Lung (tissue), 12 donors: Measurements from ENCODE around the gene SHMT1. TPM values are rescaled to one million over a fixed set of nuclear protein-coding genes. Genes with fewer than 3 reads are reported as not detected.
A peak's percentile ranks its signal among the peaks of the same experiment; 100 is the strongest.

Experiments
- ATAC-seq: fragments of 200-7000 bp; cut with Tn5 transposase; one replicate; pipeline ENCODE4 v1.9.1; 2020; ENCODE audit warnings: moderate number of reproducible peaks; ENCODE audit not compliant: insufficient read depth, low FRiP score
- DNase-seq, 3 donors: peaks; one replicate each; pipeline ENCODE4 v3.0.0-alpha.2; 2013 to 2017
- H3K27ac ChIP-seq, 2 donors: one replicate each; pipeline ENCODE4 v1.5.1; 2013; ENCODE audit warnings: mild to moderate bottlenecking in 2 of 2, moderate library complexity in 2 of 2, control low read depth in 1 of 2, inconsistent platforms in 1 of 2, low read depth in 1 of 2, low read length in 1 of 2
- H3K27me3 ChIP-seq, 3 donors: one replicate each; pipeline ENCODE4 v1.5.1; 2013; ENCODE audit warnings: low read length in 2 of 3; ENCODE audit not compliant: control insufficient read depth in 3 of 3, insufficient read depth in 3 of 3
- H3K36me3 ChIP-seq, 4 donors: one replicate each; pipeline ENCODE4 v1.5.1; 2013; ENCODE audit warnings: low read length in 4 of 4, mild to moderate bottlenecking in 1 of 4, moderate library complexity in 1 of 4; ENCODE audit not compliant: control insufficient read depth in 4 of 4, insufficient read depth in 4 of 4
- H3K4me1 ChIP-seq, 5 donors: one replicate each; pipeline ENCODE4 v1.5.1; 2013; ENCODE audit warnings: low read length in 5 of 5, mild to moderate bottlenecking in 2 of 5, moderate library complexity in 1 of 5; ENCODE audit not compliant: control insufficient read depth in 5 of 5, insufficient read depth in 5 of 5
- H3K4me3 ChIP-seq: one replicate; pipeline ENCODE4 v1.5.1; 2013; ENCODE audit warnings: mild to moderate bottlenecking, control low read depth, moderate library complexity
- H3K9ac ChIP-seq, 2 donors: one replicate each; pipeline ENCODE4 v1.5.1; 2013; ENCODE audit warnings: low read length in 2 of 2, control low read depth in 1 of 2; ENCODE audit not compliant: insufficient read depth in 1 of 2
- H3K9me3 ChIP-seq, 4 donors: one replicate each; pipeline ENCODE4 v1.5.1; 2013; ENCODE audit warnings: low read length in 3 of 4, mild to moderate bottlenecking in 1 of 4, moderate library complexity in 1 of 4; ENCODE audit not compliant: control insufficient read depth in 4 of 4, insufficient read depth in 3 of 4
- WGBS, 2 donors: extraction: QIAGEN DNeasy Blood & Tissue Kit; methylation state at CpG; one replicate each; pipeline ENCODE4 v1.1.7; 2013; 5-methylcytosine and 5-hydroxymethylcytosine counted together
- polyA plus RNA-seq, 2 donors: library from polyadenylated mRNA; stranded (reverse); fragments of 200-250 nt; gene quantifications; one replicate each; pipeline ENCODE4 v1.2.1, GENCODE V29; 2013
- total RNA-seq, 2 donors: library from RNA; depleted of rRNA in 1 of 2; stranded (reverse); fragments of >200 nt in 1 of 2; gene quantifications; one replicate each; pipeline ENCODE4 v1.2.1, GENCODE V29; 2014 to 2021
- TF ChIP-seq, protein P1 (sequence below): IDR thresholded peaks from 2 replicates; pipeline ENCODE4 v1.5.1; 2012; ENCODE audit warnings: mild to moderate bottlenecking; ENCODE audit errors: control extremely low read depth, extremely low read depth
- donor health status: control.
- donor health status: control.
- donor health status: Bipolar disorder and iron deficiency.
- donor health status: healthy.
- donor health status: DM: yes; HTN: yes; CAD: no.

SHMT1 gene
- total and polyA plus RNA-seq, 4 donors: 14.2 to 42.3 (median 25.3) TPM

GRCh38 chr17:18315562-18315922 lies 47.8 kb downstream of the SHMT1 start:
- H3K4me1 ChIP-seq: peaks cover 8 to 48% (median 32%) of the 10 kb centered on the region in 5 donors
- peak overlapping the region; percentile 82 to 99 for H3K27ac ChIP-seq
- TF ChIP-seq, protein P1, sequence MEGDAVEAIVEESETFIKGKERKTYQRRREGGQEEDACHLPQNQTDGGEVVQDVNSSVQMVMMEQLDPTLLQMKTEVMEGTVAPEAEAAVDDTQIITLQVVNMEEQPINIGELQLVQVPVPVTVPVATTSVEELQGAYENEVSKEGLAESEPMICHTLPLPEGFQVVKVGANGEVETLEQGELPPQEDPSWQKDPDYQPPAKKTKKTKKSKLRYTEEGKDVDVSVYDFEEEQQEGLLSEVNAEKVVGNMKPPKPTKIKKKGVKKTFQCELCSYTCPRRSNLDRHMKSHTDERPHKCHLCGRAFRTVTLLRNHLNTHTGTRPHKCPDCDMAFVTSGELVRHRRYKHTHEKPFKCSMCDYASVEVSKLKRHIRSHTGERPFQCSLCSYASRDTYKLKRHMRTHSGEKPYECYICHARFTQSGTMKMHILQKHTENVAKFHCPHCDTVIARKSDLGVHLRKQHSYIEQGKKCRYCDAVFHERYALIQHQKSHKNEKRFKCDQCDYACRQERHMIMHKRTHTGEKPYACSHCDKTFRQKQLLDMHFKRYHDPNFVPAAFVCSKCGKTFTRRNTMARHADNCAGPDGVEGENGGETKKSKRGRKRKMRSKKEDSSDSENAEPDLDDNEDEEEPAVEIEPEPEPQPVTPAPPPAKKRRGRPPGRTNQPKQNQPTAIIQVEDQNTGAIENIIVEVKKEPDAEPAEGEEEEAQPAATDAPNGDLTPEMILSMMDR: no peak
- peak overlapping the region in 1 of 2 donors; percentile 65 for H3K9ac ChIP-seq
- DNase-seq: no peak
- H3K27me3 ChIP-seq: no peaks in the 10 kb centered on the region
- peaks cover 0 to 31% (median 19%) of the 10 kb centered on the region in 4 donors for H3K36me3 ChIP-seq
- 3 to 5% methylated on average over 18 of the region's 18 CpGs for WGBS, 2 donors
- peak overlapping the region; percentile 98 for H3K4me3 ChIP-seq
- no peaks in the 10 kb centered on the region for H3K9me3 ChIP-seq
- no peak for ATAC-seq

GRCh38 chr17:18314731-18315561 lies 48.4 kb downstream of the SHMT1 start, which contains the start of the genes SMCR8 and TOP3A:
SMCR8 (plus strand) TSS chr17:18315293; CDS start chr17:18315790, 497 bp downstream.
TOP3A (minus strand) TSS chr17:18314994; CDS start chr17:18314778, 216 bp downstream.
- peak; percentile 99 for DNase-seq
- H3K36me3 ChIP-seq: peaks cover 0 to 26% (median 15%) of the 10 kb centered on the region in 4 donors
- TF ChIP-seq, protein P1: no peak
- H3K27me3 ChIP-seq: no peaks in the 10 kb centered on the region
- ATAC-seq: peak; percentile 96
- peak within 1 kb of the TSS; percentile 65 to 86 for H3K9ac ChIP-seq
- peak within 1 kb of the TSS; percentile 82 to 99 for H3K27ac ChIP-seq
- H3K4me1 ChIP-seq: peaks cover 8 to 48% (median 31%) of the 10 kb centered on the region in 5 donors
- peak within 1 kb of the TSS; percentile 98 for H3K4me3 ChIP-seq
- WGBS, 2 donors: 0% methylated on average over 75 to 78 of the region's 78 CpGs
- no peaks in the 10 kb centered on the region for H3K9me3 ChIP-seq

- Histone ChIP-seq H3K9ac (peak overlapping the region; percentile 34 to 86), H3K27me3 (no peaks in the 10 kb centered on the region), H3K4me1 (peaks cover 8 to 48% (median 30%) of the 10 kb centered on the region in 5 donors), H3K4me3 (peak overlapping the region; percentile 74), H3K9me3 (no peaks in the 10 kb centered on the region), H3K27ac (peak overlapping the region; percentile 82 to 99), H3K36me3 (peaks cover 0 to 19% (median 15%) of the 10 kb centered on the region in 4 donors)
- DNase-seq: peak in 2 of 3 donors; percentile 3 to 5
- TF ChIP-seq, protein P1: no peak
- ATAC-seq: no peak
- WGBS, 2 donors: 0% methylated on average over 39 of the region's 39 CpGs
These were observed 49.2 kb downstream of the SHMT1 start for GRCh38 chr17:18314059-18314730.
